22Rv1 (cell line): Measurements from ENCODE around the gene WDFY2.

ENCODE experiments used
- CTCF ChIP-seq: fragments of 450-650 bp; IDR thresholded peaks from 2 replicates; pipeline ENCODE4 v1.5.1; 2017; ENCODE audit warnings: mild to moderate bottlenecking
- ZFX ChIP-seq: fragments of 450-650 bp; IDR thresholded peaks from 2 replicates; pipeline ENCODE4 v1.6.1; 2017; ENCODE audit warnings: antibody characterized with exemption, borderline replicate concordance

- TF ChIP-seq CTCF (no peak), ZFX (no peak)
These were observed 59.6 kb downstream of the WDFY2 start for GRCh38 chr13:51643882-51644281.
